Retina (tissue), 1 donor: ENCODE measurements around the gene LAMB4.

Experiments
- DNase-seq: peaks from one replicate; pipeline ENCODE4 v3.0.0-alpha.2; 2016

The LAMB4 gene

GRCh38 chr7:108077709-108078108 lies 52.5 kb downstream of the LAMB4 start:
- no peak for DNase-seq

GRCh38 chr7:108076156-108076555 lies 54.0 kb downstream of the LAMB4 start:
- DNase-seq = no peak

GRCh38 chr7:108073305-108074070 lies 56.7 kb downstream of the LAMB4 start:
- no peak for DNase-seq

GRCh38 chr7:108072739-108073138 lies 57.4 kb downstream of the LAMB4 start:
- no peak for DNase-seq

- no peak for DNase-seq
Observed at GRCh38 chr7:108072116-108072515, 58.0 kb downstream of the LAMB4 start.

GRCh38 chr7:108071551-108071950 lies 58.6 kb downstream of the LAMB4 start:
- no peak for DNase-seq

GRCh38 chr7:108069646-108070045 lies 60.5 kb downstream of the LAMB4 start:
- no peak for DNase-seq

- DNase-seq = no peak
Observed at GRCh38 chr7:108067844-108068243, 62.3 kb downstream of the LAMB4 start.

- DNase-seq = no peak
Observed at GRCh38 chr7:108066486-108066885, 63.7 kb downstream of the LAMB4 start.

GRCh38 chr7:108063520-108063933 lies 66.6 kb downstream of the LAMB4 start:
- DNase-seq = no peak

GRCh38 chr7:108062250-108063014 lies 67.7 kb downstream of the LAMB4 start:
- no peak for DNase-seq

- no peak for DNase-seq
Observed at GRCh38 chr7:108059526-108059925, 70.6 kb downstream of the LAMB4 start.

GRCh38 chr7:108057951-108058481 lies 72.1 kb downstream of the LAMB4 start:
- no peak for DNase-seq

GRCh38 chr7:108055611-108056021 lies 74.5 kb downstream of the LAMB4 start:
- DNase-seq = no peak

GRCh38 chr7:108054537-108054936 lies 75.6 kb downstream of the LAMB4 start:
- no peak for DNase-seq

GRCh38 chr7:108053250-108053649 lies 76.9 kb downstream of the LAMB4 start:
- no peak for DNase-seq

GRCh38 chr7:108051454-108051853 lies 78.7 kb downstream of the LAMB4 start:
- no peak for DNase-seq

GRCh38 chr7:108049962-108050361 lies 80.2 kb downstream of the LAMB4 start:
- DNase-seq = no peak

GRCh38 chr7:108048422-108048821 lies 81.7 kb downstream of the LAMB4 start:
- DNase-seq = no peak

GRCh38 chr7:108046952-108047506 lies 83.1 kb downstream of the LAMB4 start:
- no peak for DNase-seq

- DNase-seq = no peak
Observed at GRCh38 chr7:108045669-108046068, 84.5 kb downstream of the LAMB4 start.

GRCh38 chr7:108045154-108045553 lies 85.0 kb downstream of the LAMB4 start:
- DNase-seq = no peak

GRCh38 chr7:108044345-108044744 lies 85.8 kb downstream of the LAMB4 start:
- no peak for DNase-seq

GRCh38 chr7:108038986-108039385 lies 91.2 kb downstream of the LAMB4 start:
- no peak for DNase-seq
